ENCODE measurements around the gene TRAPPC3.

Gene TRAPPC3

GRCh38 chr1:36125129-36125991 is 23.9 kb downstream of the TRAPPC3 start, which contains the start of gene COL8A2:
Gene COL8A2 (minus strand): TSS chr1:36125222. CDS start chr1:36100242, 24,980 bp downstream.
- no peak for DNase-seq

- DNase-seq = no peak
Observed at GRCh38 chr1:36124404-36125128, 24.7 kb downstream of the TRAPPC3 start.

- DNase-seq = peak; percentile 19
Observed at GRCh38 chr1:36123356-36123755, 25.9 kb downstream of the TRAPPC3 start.

- no peak for DNase-seq
Observed at GRCh38 chr1:36122062-36123030, 26.9 kb downstream of the TRAPPC3 start.

- no peak for DNase-seq
Observed at GRCh38 chr1:36119456-36119855, 29.8 kb downstream of the TRAPPC3 start.

GRCh38 chr1:36118447-36119204 is 30.7 kb downstream of the TRAPPC3 start:
- DNase-seq = no peak

- DNase-seq = no peak
Observed at GRCh38 chr1:36116901-36117300, 32.4 kb downstream of the TRAPPC3 start.

- DNase-seq = no peak
Observed at GRCh38 chr1:36115931-36116330, 33.4 kb downstream of the TRAPPC3 start.

GRCh38 chr1:36115200-36115669 is 34.1 kb downstream of the TRAPPC3 start:
- no peak for DNase-seq

- no peak for DNase-seq
Observed at GRCh38 chr1:36114371-36114770, 34.9 kb downstream of the TRAPPC3 start.

- DNase-seq = no peak
Observed at GRCh38 chr1:36112823-36113222, 36.5 kb downstream of the TRAPPC3 start.

GRCh38 chr1:36111151-36111550 is 38.1 kb downstream of the TRAPPC3 start:
- DNase-seq = no peak

- peak; percentile 61 for DNase-seq
Observed at GRCh38 chr1:36109041-36109679, 40.1 kb downstream of the TRAPPC3 start.

- DNase-seq = no peak
Observed at GRCh38 chr1:36108314-36108713, 41.0 kb downstream of the TRAPPC3 start.

GRCh38 chr1:36107394-36107793 is 41.9 kb downstream of the TRAPPC3 start:
- DNase-seq = no peak

GRCh38 chr1:36106269-36106668 is 43.0 kb downstream of the TRAPPC3 start:
- DNase-seq = no peak

GRCh38 chr1:36101546-36101945 is 47.7 kb downstream of the TRAPPC3 start:
- no peak for DNase-seq

- no peak for DNase-seq
Observed at GRCh38 chr1:36100376-36100775, 48.9 kb downstream of the TRAPPC3 start.

GRCh38 chr1:36099681-36100341 is 49.5 kb downstream of the TRAPPC3 start:
- peak; percentile 82 for DNase-seq

GRCh38 chr1:36098650-36099365 is 50.5 kb downstream of the TRAPPC3 start:
- no peak for DNase-seq

All from RPMI8226 (cell line).